NCI-H1417 (cell line): ENCODE results near the gene GRID2.

Source experiments
- DNase-seq, 3 experiments: peaks; one replicate each; lab custom pipeline; 2025; lab: John Stamatoyannopoulos, UW

The GRID2 gene

GRCh38 chr4:93080316-93080715 lies 776.5 kb downstream of the GRID2 start:
- no peak for DNase-seq

- no peak for DNase-seq
Measured at GRCh38 chr4:93084599-93085305, 781.0 kb downstream of the GRID2 start.

- DNase-seq: no peak
Measured at GRCh38 chr4:93086356-93086755, 782.6 kb downstream of the GRID2 start.

GRCh38 chr4:93092765-93093164 lies 789.0 kb downstream of the GRID2 start:
- DNase-seq: no peak

GRCh38 chr4:93103042-93103441 lies 799.3 kb downstream of the GRID2 start:
- no peak for DNase-seq

GRCh38 chr4:93116624-93117023 lies 812.9 kb downstream of the GRID2 start:
- DNase-seq: no peak

- no peak for DNase-seq
Measured at GRCh38 chr4:93127489-93127888, 823.7 kb downstream of the GRID2 start.

GRCh38 chr4:93132631-93133030 lies 828.9 kb downstream of the GRID2 start:
- DNase-seq: no peak

- DNase-seq: no peak
Measured at GRCh38 chr4:93139118-93139517, 835.4 kb downstream of the GRID2 start.

- no peak for DNase-seq
Measured at GRCh38 chr4:93143902-93144301, 840.1 kb downstream of the GRID2 start.

GRCh38 chr4:93144644-93145043 lies 840.9 kb downstream of the GRID2 start:
- no peak for DNase-seq

- DNase-seq: peak; percentile 23 to 92 (median 88)
Measured at GRCh38 chr4:93147524-93148212, 843.9 kb downstream of the GRID2 start.

GRCh38 chr4:93152491-93152890 lies 848.7 kb downstream of the GRID2 start:
- DNase-seq: no peak

GRCh38 chr4:93157986-93158385 lies 854.2 kb downstream of the GRID2 start:
- DNase-seq: no peak

- no peak for DNase-seq
Measured at GRCh38 chr4:93168053-93168452, 864.3 kb downstream of the GRID2 start.

GRCh38 chr4:93169966-93170365 lies 866.2 kb downstream of the GRID2 start:
- DNase-seq: peak in 1 of 3 experiments; percentile 12

GRCh38 chr4:93174598-93174997 lies 870.8 kb downstream of the GRID2 start:
- DNase-seq: no peak

GRCh38 chr4:93178279-93178678 lies 874.5 kb downstream of the GRID2 start:
- DNase-seq: no peak

- no peak for DNase-seq
Measured at GRCh38 chr4:93179044-93179443, 875.3 kb downstream of the GRID2 start.

- DNase-seq: peak in 1 of 3 experiments; percentile 29
Measured at GRCh38 chr4:93182722-93183121, 879.0 kb downstream of the GRID2 start.

GRCh38 chr4:93183576-93183975 lies 879.8 kb downstream of the GRID2 start:
- DNase-seq: peak; percentile 35 to 79 (median 69)

- peak; percentile 61 to 98 (median 91) for DNase-seq
Measured at GRCh38 chr4:93184053-93184452, 880.3 kb downstream of the GRID2 start.

GRCh38 chr4:93186846-93187245 lies 883.1 kb downstream of the GRID2 start:
- no peak for DNase-seq

GRCh38 chr4:93187466-93187865 lies 883.7 kb downstream of the GRID2 start:
- DNase-seq: no peak
